ENCODE data around the gene LETM1. TPM values are rescaled to one million over a fixed set of nuclear protein-coding genes. Genes with fewer than 3 reads are reported as not detected.
A peak's percentile ranks its signal among the peaks of the same experiment; 100 is the strongest.

The LETM1 gene
- total and polyA plus RNA-seq, 2 of the 13 experiments (the other 11 are each of a cell fraction or from before 2014, with no cell fraction given) = 9.7 to 41.6 TPM

DNA sequence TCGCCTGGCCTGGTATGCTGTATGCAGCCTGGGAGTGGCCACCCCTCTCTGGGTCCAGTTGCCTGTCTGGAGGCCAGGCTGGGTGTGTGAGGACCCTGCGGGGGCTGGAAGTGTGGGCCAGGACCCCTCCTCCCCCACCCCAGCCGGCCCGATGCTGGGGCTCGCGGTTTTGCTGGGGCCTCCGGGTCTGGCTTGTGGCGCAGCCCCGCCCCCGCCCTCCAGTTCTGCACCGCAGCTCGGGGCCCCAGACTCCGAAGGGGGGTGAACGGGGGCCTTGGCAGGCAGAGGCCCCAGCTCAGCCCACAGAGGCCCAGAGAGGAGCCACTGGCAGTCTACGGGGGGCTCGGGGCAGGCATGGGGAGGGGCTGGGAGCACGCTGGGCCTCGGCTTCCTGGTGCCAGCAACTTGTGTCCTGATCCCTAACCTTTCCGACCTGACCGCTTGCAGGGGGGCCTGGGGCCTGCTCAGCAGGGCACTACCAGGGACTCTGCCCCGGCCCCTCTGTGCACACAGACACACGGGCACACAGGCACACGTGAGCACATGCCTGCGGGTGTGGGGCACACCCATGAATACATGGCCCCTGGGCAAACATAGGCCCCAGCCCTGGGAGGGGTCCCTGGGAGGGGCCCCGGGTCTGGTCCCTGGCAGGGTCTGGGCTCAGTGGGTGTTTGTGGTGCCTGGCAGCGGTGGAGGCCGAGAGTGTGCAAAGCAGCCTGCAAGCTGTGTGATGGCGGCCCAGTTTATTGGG, 84.2 kb downstream of the LETM1 start (continued):
- no peak for TF ChIP-seq TEAD2 (CRISPR knock-in tag; IDR thresholded peaks at IDR 0.05)
- TF ChIP-seq ZNF138 (CRISPR knock-in tag; IDR thresholded peaks at IDR 0.05; ENCODE audit: low read depth) = no peak
- no peak for TF ChIP-seq RFXANK (CRISPR knock-in tag; IDR thresholded peaks at IDR 0.05)
- no peak for TF ChIP-seq NCOA5 (CRISPR knock-in tag; IDR thresholded peaks at IDR 0.05)
- TF ChIP-seq, protein P1, sequence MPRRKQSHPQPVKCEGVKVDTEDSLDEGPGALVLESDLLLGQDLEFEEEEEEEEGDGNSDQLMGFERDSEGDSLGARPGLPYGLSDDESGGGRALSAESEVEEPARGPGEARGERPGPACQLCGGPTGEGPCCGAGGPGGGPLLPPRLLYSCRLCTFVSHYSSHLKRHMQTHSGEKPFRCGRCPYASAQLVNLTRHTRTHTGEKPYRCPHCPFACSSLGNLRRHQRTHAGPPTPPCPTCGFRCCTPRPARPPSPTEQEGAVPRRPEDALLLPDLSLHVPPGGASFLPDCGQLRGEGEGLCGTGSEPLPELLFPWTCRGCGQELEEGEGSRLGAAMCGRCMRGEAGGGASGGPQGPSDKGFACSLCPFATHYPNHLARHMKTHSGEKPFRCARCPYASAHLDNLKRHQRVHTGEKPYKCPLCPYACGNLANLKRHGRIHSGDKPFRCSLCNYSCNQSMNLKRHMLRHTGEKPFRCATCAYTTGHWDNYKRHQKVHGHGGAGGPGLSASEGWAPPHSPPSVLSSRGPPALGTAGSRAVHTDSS (CRISPR knock-in tag; conservative IDR thresholded peaks at IDR 0.05) = no peak
- TF ChIP-seq SOX13 (IDR thresholded peaks at IDR 0.05) = no peak
- TF ChIP-seq SOX13 (CRISPR knock-in tag; conservative IDR thresholded peaks at IDR 0.05 in 1 of 2, IDR thresholded peaks at IDR 0.05 in 1 of 2) = no peak
- TF ChIP-seq ZBTB7B (CRISPR knock-in tag; IDR thresholded peaks at IDR 0.05) = 0 out of 2 replicates have a peak, but pooled peaks have one; percentile 35
- TF ChIP-seq, protein P2, sequence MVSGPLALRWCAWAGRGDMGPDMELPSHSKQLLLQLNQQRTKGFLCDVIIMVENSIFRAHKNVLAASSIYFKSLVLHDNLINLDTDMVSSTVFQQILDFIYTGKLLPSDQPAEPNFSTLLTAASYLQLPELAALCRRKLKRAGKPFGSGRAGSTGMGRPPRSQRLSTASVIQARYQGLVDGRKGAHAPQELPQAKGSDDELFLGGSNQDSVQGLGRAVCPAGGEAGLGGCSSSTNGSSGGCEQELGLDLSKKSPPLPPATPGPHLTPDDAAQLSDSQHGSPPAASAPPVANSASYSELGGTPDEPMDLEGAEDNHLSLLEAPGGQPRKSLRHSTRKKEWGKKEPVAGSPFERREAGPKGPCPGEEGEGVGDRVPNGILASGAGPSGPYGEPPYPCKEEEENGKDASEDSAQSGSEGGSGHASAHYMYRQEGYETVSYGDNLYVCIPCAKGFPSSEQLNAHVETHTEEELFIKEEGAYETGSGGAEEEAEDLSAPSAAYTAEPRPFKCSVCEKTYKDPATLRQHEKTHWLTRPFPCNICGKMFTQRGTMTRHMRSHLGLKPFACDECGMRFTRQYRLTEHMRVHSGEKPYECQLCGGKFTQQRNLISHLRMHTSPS (CRISPR knock-in tag; IDR thresholded peaks at IDR 0.05; ENCODE audit: low read depth) = peak; percentile 96
- no peak for TF ChIP-seq ASH2L (IDR thresholded peaks at IDR 0.05; ENCODE audit: insufficient read length, low read depth, low read length)
- TF ChIP-seq, protein P3, sequence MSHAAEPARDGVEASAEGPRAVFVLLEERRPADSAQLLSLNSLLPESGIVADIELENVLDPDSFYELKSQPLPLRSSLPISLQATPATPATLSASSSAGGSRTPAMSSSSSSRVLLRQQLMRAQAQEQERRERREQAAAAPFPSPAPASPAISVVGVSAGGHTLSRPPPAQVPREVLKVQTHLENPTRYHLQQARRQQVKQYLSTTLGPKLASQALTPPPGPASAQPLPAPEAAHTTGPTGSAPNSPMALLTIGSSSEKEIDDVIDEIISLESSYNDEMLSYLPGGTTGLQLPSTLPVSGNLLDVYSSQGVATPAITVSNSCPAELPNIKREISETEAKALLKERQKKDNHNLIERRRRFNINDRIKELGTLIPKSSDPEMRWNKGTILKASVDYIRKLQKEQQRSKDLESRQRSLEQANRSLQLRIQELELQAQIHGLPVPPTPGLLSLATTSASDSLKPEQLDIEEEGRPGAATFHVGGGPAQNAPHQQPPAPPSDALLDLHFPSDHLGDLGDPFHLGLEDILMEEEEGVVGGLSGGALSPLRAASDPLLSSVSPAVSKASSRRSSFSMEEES (CRISPR knock-in tag; IDR thresholded peaks at IDR 0.05) = no peak
- TF ChIP-seq GTF3A (CRISPR knock-in tag; conservative IDR thresholded peaks at IDR 0.05) = no peak
- TF ChIP-seq ZNF543 (CRISPR knock-in tag; IDR thresholded peaks at IDR 0.05) = 0 out of 2 replicates have a peak, but pooled peaks have one; percentile 20
- TF ChIP-seq RAD21 (CRISPR knock-in tag; IDR thresholded peaks at IDR 0.05) = no peak
- TF ChIP-seq ZNF10 (CRISPR knock-in tag; IDR thresholded peaks at IDR 0.05; ENCODE audit: borderline replicate concordance, low read depth) = no peak
- TF ChIP-seq ZC3H4 (CRISPR knock-in tag; IDR thresholded peaks at IDR 0.05; ENCODE audit: borderline replicate concordance) = no peak
- TF ChIP-seq, protein P4, sequence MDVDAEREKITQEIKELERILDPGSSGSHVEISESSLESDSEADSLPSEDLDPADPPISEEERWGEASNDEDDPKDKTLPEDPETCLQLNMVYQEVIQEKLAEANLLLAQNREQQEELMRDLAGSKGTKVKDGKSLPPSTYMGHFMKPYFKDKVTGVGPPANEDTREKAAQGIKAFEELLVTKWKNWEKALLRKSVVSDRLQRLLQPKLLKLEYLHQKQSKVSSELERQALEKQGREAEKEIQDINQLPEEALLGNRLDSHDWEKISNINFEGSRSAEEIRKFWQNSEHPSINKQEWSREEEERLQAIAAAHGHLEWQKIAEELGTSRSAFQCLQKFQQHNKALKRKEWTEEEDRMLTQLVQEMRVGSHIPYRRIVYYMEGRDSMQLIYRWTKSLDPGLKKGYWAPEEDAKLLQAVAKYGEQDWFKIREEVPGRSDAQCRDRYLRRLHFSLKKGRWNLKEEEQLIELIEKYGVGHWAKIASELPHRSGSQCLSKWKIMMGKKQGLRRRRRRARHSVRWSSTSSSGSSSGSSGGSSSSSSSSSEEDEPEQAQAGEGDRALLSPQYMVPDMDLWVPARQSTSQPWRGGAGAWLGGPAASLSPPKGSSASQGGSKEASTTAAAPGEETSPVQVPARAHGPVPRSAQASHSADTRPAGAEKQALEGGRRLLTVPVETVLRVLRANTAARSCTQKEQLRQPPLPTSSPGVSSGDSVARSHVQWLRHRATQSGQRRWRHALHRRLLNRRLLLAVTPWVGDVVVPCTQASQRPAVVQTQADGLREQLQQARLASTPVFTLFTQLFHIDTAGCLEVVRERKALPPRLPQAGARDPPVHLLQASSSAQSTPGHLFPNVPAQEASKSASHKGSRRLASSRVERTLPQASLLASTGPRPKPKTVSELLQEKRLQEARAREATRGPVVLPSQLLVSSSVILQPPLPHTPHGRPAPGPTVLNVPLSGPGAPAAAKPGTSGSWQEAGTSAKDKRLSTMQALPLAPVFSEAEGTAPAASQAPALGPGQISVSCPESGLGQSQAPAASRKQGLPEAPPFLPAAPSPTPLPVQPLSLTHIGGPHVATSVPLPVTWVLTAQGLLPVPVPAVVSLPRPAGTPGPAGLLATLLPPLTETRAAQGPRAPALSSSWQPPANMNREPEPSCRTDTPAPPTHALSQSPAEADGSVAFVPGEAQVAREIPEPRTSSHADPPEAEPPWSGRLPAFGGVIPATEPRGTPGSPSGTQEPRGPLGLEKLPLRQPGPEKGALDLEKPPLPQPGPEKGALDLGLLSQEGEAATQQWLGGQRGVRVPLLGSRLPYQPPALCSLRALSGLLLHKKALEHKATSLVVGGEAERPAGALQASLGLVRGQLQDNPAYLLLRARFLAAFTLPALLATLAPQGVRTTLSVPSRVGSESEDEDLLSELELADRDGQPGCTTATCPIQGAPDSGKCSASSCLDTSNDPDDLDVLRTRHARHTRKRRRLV (CRISPR knock-in tag; IDR thresholded peaks at IDR 0.05) = no peak
- no peak for TF ChIP-seq PPARG (CRISPR knock-in tag; conservative IDR thresholded peaks at IDR 0.05)
- no peak for TF ChIP-seq AHR (CRISPR knock-in tag; IDR thresholded peaks at IDR 0.05)
- 0 out of 2 replicates have a peak, but pooled peaks have one; percentile 6 for TF ChIP-seq ZNF598 (CRISPR knock-in tag; IDR thresholded peaks at IDR 0.05; ENCODE audit: borderline replicate concordance)
- TF ChIP-seq ZNF17 (CRISPR knock-in tag; IDR thresholded peaks at IDR 0.05) = no peak
